Liver (tissue), 3 donors: ENCODE measurements around the gene CIAPIN1.

Experiments
- CTCF ChIP-seq: fragments of 150-350 bp; IDR thresholded peaks from 2 replicates; pipeline ENCODE4 v1.5.1; 2017; ENCODE audit warnings: improper control_type of control experiment, low read depth, low read length; ENCODE audit not compliant: missing input control
- FOXA2 ChIP-seq: IDR thresholded peaks from 2 replicates; pipeline ENCODE4 v1.6.1; 2016; ENCODE audit warnings: antibody characterized with exemption
- GABPA ChIP-seq, 2 donors: IDR thresholded peaks in 1 of 2; conservative IDR thresholded peaks in 1 of 2; 2 replicates each; pipeline ENCODE4 v1.6.1; 2016; ENCODE audit warnings: antibody characterized with exemption in 2 of 2, mild to moderate bottlenecking in 1 of 2, moderate library complexity in 1 of 2
- HNF4G ChIP-seq: IDR thresholded peaks from 2 replicates; pipeline ENCODE4 v1.6.1; 2016; ENCODE audit warnings: antibody characterized with exemption
- REST ChIP-seq: IDR thresholded peaks from 2 replicates; pipeline ENCODE4 v1.6.1; 2016; ENCODE audit warnings: antibody characterized with exemption, mild to moderate bottlenecking
- SP1 ChIP-seq: IDR thresholded peaks from 2 replicates; pipeline ENCODE4 v1.6.1; 2018; ENCODE audit warnings: antibody characterized with exemption, mild to moderate bottlenecking
- TAF1 ChIP-seq: conservative IDR thresholded peaks from 2 replicates; pipeline ENCODE4 v1.6.1; 2016; ENCODE audit warnings: antibody characterized with exemption, mild to moderate bottlenecking
- YY1 ChIP-seq: IDR thresholded peaks from 2 replicates; pipeline ENCODE4 v1.6.1; 2016; ENCODE audit warnings: antibody characterized with exemption, mild to moderate bottlenecking
- ZBTB33 ChIP-seq: IDR thresholded peaks from 2 replicates; pipeline ENCODE4 v1.6.1; 2016; ENCODE audit warnings: antibody characterized with exemption
- donor health status: healthy.
- donor health status: healthy.

GRCh38 chr16:57390636-57391295, 56.4 kb downstream of the CIAPIN1 start:
- TF ChIP-seq CTCF (no peak), ZBTB33 (no peak), YY1 (no peak), SP1 (no peak), TAF1 (no peak), GABPA (IDR thresholded peaks at IDR 0.05 in 1 of 2, conservative IDR thresholded peaks at IDR 0.05 in 1 of 2) (no peak), HNF4G (no peak), REST (no peak), FOXA2 (no peak)
